Keratinocyte (primary cell): ENCODE results near the gene SIPA1L2. TPM values are rescaled to one million over a fixed set of nuclear protein-coding genes. Genes with fewer than 3 reads are reported as not detected.

Source experiments
- DNase-seq: peaks from one replicate; pipeline ENCODE4 v3.0.0-alpha.2; 2011; ENCODE audit warnings: low read depth, missing footprints, low spot score
- FAIRE-seq: peaks from 2 replicates; lab custom pipeline; 2011; peaks lifted over from hg19 to GRCh38; lab: Jason Lieb, UNC
- H2AFZ ChIP-seq: 2 replicates; pipeline ENCODE4 v1.6.0; 2012; ENCODE audit warnings: low read length, control low read depth, inconsistent platforms; ENCODE audit not compliant: control insufficient read depth
- H3K27ac ChIP-seq: 2 replicates; pipeline ENCODE4 v1.5.1; 2011; ENCODE audit warnings: low read length; ENCODE audit not compliant: control insufficient read depth, insufficient read depth
- H3K27me3 ChIP-seq: 3 replicates; pipeline ENCODE4 v1.6.0; 2011; ENCODE audit warnings: low read length; ENCODE audit not compliant: control insufficient read depth, insufficient read depth; ENCODE audit errors: extremely low read depth
- H3K36me3 ChIP-seq, 2 experiments: 2 replicates in 1 of 2; 3 replicates in 1 of 2; pipeline ENCODE4 v1.5.1; 2011; ENCODE audit warnings: low read length in 2 of 2, mild to moderate bottlenecking in 1 of 2; ENCODE audit not compliant: control insufficient read depth in 2 of 2, insufficient read depth in 2 of 2; ENCODE audit errors: extremely low read depth in 1 of 2
- H3K4me1 ChIP-seq: 3 replicates; pipeline ENCODE4 v1.5.1; 2011; ENCODE audit warnings: low read length; ENCODE audit not compliant: control insufficient read depth, insufficient read depth; ENCODE audit errors: extremely low read depth
- H3K4me2 ChIP-seq: 3 replicates; pipeline ENCODE4 v1.6.0; 2011; ENCODE audit warnings: low read depth, low read length; ENCODE audit not compliant: control insufficient read depth, insufficient read depth; ENCODE audit errors: extremely low read depth
- H3K4me3 ChIP-seq, 3 experiments: fragments of 200-600 bp in 1 of 3; sonication (generic) in 1 of 3; 2 replicates in 2 of 3; 3 replicates in 1 of 3; pipeline ENCODE4 v1.5.1; 2011 to 2016; ENCODE audit warnings: low read length in 3 of 3, mild to moderate bottlenecking in 3 of 3, control low read depth in 2 of 3, inconsistent platforms in 1 of 3, low read depth in 1 of 3, mixed read lengths in 1 of 3, mixed run types in 1 of 3, moderate library complexity in 1 of 3; ENCODE audit not compliant: control insufficient read depth in 2 of 3, insufficient read depth in 2 of 3; ENCODE audit errors: extremely low read depth in 1 of 3
- H3K79me2 ChIP-seq: 2 replicates; pipeline ENCODE4 v1.6.0; 2012; ENCODE audit warnings: low read length; ENCODE audit not compliant: control insufficient read depth, insufficient read depth
- H3K9ac ChIP-seq: 3 replicates; pipeline ENCODE4 v1.6.0; 2011; ENCODE audit warnings: low read length; ENCODE audit not compliant: control insufficient read depth, insufficient read depth; ENCODE audit errors: extremely low read depth
- H3K9me1 ChIP-seq: 3 replicates; pipeline ENCODE4 v1.6.0; 2011; ENCODE audit warnings: low read length; ENCODE audit not compliant: control insufficient read depth, insufficient read depth; ENCODE audit errors: extremely low read depth
- H3K9me3 ChIP-seq: 2 replicates; pipeline ENCODE4 v1.5.1; 2012; ENCODE audit warnings: low read depth, low read length; ENCODE audit not compliant: control insufficient read depth
- H4K20me1 ChIP-seq: 3 replicates; pipeline ENCODE4 v1.6.0; 2011; ENCODE audit warnings: low read length; ENCODE audit not compliant: control insufficient read depth, insufficient read depth; ENCODE audit errors: extremely low read depth
- EZH2 ChIP-seq: IDR thresholded peaks from one replicate; pipeline ENCODE4 v1.6.1; 2012; ENCODE audit warnings: inconsistent platforms, mild to moderate bottlenecking, low read length, moderate library complexity
- dilution Hi-C: fragments of 300-500 bp; cut with MboI; formaldehyde crosslinking; loops from one replicate; pipeline ENCODE4 v1.7.0; 2020; ENCODE audit warnings: low sequenced_read_pairs; ENCODE audit not compliant: extremely low pct_ligation_motif_present
- polyA plus RNA-seq, 5 experiments: library from polyadenylated mRNA; depleted of rRNA in 3 of 5; stranded (reverse) in 3 of 5; stranded (forward) in 1 of 5; unstranded in 1 of 5; fragments of >200 nt; gene quantifications; 1 replicate in 1 of 5; 2 replicates in 3 of 5; 3 replicates in 1 of 5; pipeline versions ENCODE4 v1.2.1 to v1.2.3, GENCODE V29; 2011 to 2012; ENCODE audit warnings: missing spikeins in 2 of 5, low read depth in 1 of 5, low replicate concordance in 1 of 5
- TF ChIP-seq, protein P1 (sequence below), 3 experiments: IDR thresholded peaks in 1 of 3; conservative IDR thresholded peaks in 1 of 3; optimal IDR thresholded peaks in 1 of 3; 2 replicates in 2 of 3; 3 replicates in 1 of 3; pipeline versions ENCODE3 to v1.5.1; 2011; ENCODE audit warnings: low read length in 3 of 3, mild to moderate bottlenecking in 3 of 3, moderate library complexity in 2 of 3, control low read depth in 1 of 3, inconsistent platforms in 1 of 3; ENCODE audit not compliant: insufficient read depth in 2 of 3; ENCODE audit errors: extremely low read depth in 1 of 3

The SIPA1L2 gene
- polyA plus RNA-seq, 1 donor (not counting 4 experiments of a cell fraction or from before 2014, with no cell fraction given) = 2.1 TPM

DNA sequence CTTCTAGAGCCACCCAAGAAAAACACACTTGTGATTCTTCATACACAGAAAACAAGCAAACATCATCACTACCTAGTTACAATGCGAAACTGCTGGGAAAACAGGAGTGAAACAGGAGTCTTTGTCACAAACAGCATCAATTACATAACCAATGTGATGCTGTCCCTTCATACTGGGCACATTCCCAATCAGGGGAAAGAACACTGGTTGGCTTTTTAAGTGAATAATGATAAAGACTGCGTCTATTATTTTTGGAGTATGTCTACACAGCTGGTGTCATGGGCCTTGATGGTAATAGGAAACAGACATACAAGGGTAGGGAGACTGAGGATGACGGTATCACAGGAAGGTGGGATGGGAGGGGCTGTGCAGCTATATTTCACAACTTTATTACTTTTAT, 43.3 kb downstream of the SIPA1L2 start:
- H3K4me3 ChIP-seq = no peak overlapping the region
- H3K36me3 ChIP-seq = no peaks in the 10 kb centered on the region
- no peaks in the 10 kb centered on the region for H3K9me3 ChIP-seq
- H3K27me3 ChIP-seq = no peaks in the 10 kb centered on the region
- no peaks in the 10 kb centered on the region for H3K4me1 ChIP-seq
- TF ChIP-seq, protein P1, sequence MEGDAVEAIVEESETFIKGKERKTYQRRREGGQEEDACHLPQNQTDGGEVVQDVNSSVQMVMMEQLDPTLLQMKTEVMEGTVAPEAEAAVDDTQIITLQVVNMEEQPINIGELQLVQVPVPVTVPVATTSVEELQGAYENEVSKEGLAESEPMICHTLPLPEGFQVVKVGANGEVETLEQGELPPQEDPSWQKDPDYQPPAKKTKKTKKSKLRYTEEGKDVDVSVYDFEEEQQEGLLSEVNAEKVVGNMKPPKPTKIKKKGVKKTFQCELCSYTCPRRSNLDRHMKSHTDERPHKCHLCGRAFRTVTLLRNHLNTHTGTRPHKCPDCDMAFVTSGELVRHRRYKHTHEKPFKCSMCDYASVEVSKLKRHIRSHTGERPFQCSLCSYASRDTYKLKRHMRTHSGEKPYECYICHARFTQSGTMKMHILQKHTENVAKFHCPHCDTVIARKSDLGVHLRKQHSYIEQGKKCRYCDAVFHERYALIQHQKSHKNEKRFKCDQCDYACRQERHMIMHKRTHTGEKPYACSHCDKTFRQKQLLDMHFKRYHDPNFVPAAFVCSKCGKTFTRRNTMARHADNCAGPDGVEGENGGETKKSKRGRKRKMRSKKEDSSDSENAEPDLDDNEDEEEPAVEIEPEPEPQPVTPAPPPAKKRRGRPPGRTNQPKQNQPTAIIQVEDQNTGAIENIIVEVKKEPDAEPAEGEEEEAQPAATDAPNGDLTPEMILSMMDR (optimal IDR thresholded peaks at IDR 0.05 in 1 of 3, IDR thresholded peaks at IDR 0.05 in 1 of 3, conservative IDR thresholded peaks at IDR 0.05 in 1 of 3; ENCODE audit: extremely low read depth in 1 of 3, insufficient read depth in 2 of 3, low read length in 3 of 3) = no peak
- TF ChIP-seq EZH2 = no peak
- no peak overlapping the region for H3K4me2 ChIP-seq
- no peak overlapping the region for H2AFZ ChIP-seq
- no peaks in the 10 kb centered on the region for H4K20me1 ChIP-seq
- H3K9me1 ChIP-seq = no peaks in the 10 kb centered on the region
- dilution Hi-C loops = no loop called here
- no peak overlapping the region for H3K27ac ChIP-seq
- DNase-seq (no peak), FAIRE-seq (no peak)
- no peak overlapping the region for H3K9ac ChIP-seq
- no peaks in the 10 kb centered on the region for H3K79me2 ChIP-seq

DNA sequence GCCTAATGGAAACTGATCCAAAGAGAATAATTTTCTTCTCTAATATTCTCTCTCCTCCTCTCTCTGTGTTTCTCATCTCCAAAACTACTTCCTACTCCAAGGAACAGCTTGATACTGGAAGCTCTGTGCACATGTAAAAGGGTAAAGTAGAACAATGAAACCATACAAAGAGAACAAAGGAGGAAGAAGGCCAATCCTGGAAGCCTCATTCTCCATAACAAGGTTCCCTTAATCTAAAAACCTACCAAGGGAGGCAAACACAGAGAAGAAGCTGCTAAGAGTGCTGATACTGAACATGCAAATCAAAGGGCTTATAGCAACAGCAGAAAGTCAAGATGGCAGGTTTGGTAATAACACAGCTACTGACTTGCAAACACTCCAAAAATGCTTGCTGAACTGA, 44.4 kb downstream of the SIPA1L2 start:
- Histone ChIP-seq H3K27ac (no peak overlapping the region), H3K9ac (no peak overlapping the region), H3K79me2 (no peaks in the 10 kb centered on the region), H3K36me3 (no peaks in the 10 kb centered on the region), H2AFZ (no peak overlapping the region), H3K27me3 (no peaks in the 10 kb centered on the region), H3K4me1 (no peaks in the 10 kb centered on the region), H3K9me3 (no peaks in the 10 kb centered on the region), H3K9me1 (no peaks in the 10 kb centered on the region), H3K4me2 (no peak overlapping the region), H4K20me1 (no peaks in the 10 kb centered on the region), H3K4me3 (no peak overlapping the region)
- dilution Hi-C loops = no loop called here
- DNase-seq (no peak), FAIRE-seq (no peak)
- TF ChIP-seq, protein P1 (optimal IDR thresholded peaks at IDR 0.05 in 1 of 3, IDR thresholded peaks at IDR 0.05 in 1 of 3, conservative IDR thresholded peaks at IDR 0.05 in 1 of 3; ENCODE audit: extremely low read depth in 1 of 3, insufficient read depth in 2 of 3, low read length in 3 of 3) = no peak
- TF ChIP-seq EZH2 = no peak
